ENCODE results near the gene AMMECR1L.
"Not testable (repeated sequence)": the region's sequence is repeated elsewhere in the genome, so short reads cannot be mapped to it uniquely, and the experiment has no call there.

Gene AMMECR1L

DNA sequence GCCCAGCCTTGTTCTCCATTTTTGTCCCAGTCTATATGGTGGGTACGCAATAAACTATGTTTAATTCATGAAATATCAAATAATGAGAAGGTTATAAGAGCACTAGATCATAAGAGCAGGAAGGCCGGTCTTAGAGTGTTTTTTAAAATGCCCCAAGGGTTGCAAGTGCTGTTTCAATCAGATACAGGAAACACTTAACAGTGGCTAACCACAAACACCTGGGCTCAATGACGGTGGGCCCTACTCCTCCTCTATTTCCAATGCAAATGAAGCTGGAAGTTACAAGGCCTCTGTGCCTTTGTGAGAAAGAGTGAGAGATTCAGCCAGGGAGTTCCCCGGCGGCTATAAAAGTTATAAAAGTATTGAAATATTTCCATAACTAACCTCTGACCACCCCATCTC is 55.9 kb downstream of the AMMECR1L start:
- FAIRE-seq, result no peak

- FAIRE-seq, result not testable (repeated sequence)
Observed at GRCh38 chr2:127826708-127827107, 59.0 kb downstream of the AMMECR1L start.

DNA sequence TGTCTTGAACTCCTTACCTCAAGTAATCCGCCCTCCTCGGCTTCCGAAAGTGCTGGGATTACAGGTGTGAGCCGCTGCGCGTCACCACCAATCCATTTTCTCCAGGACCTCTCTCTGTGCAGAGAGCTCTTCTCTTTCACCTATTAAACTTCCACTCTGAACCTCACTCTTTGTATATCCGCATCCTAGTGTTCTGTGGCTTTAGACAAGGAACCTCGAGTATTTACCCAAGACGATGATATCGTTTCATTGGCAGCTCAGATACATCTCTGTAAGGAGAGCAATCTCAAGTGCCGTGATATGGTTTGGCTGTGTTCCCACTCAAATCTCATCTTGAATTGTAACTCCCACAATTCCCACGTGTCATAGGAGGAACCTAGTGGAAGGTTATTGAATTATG is 59.7 kb downstream of the AMMECR1L start:
- FAIRE-seq, result no peak

GRCh38 chr2:127820080-127820668 is 65.6 kb downstream of the AMMECR1L start:
- FAIRE-seq, result no peak

- no peak for FAIRE-seq
Observed at GRCh38 chr2:127818794-127819425, 66.8 kb downstream of the AMMECR1L start.

- FAIRE-seq, result no peak
Observed at GRCh38 chr2:127818241-127818640, 67.5 kb downstream of the AMMECR1L start.

- no peak for FAIRE-seq
Observed at GRCh38 chr2:127814677-127815076, 71.1 kb downstream of the AMMECR1L start.

DNA sequence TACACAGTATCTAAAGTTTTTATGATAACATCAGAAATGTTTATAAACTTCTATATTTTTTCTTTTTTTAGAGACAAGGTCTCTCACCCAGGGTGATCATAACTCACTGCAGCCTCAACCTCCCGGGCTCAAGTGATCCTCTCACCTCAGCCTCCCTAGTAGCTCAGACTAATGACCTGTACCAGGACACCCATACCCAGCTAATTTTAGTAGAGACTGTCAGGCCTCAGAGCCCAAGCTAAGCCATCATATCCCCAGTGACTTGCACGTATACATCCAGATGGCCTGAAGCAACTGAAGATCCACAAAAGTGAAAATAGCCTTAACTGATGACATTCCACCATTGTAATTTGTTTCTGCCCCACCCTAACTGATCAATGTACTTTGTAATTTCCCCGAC is 73.3 kb downstream of the AMMECR1L start:
- not testable (repeated sequence) for FAIRE-seq

Measured in G401.6 (cell line).